MM.1S (cell line): Measurements from ENCODE around the gene ZNF107.

ENCODE experiments used
- CTCF ChIP-seq: fragments of 300-600 bp; sonication (generic); IDR thresholded peaks from 2 replicates; pipeline ENCODE4 v1.5.1; 2016; ENCODE audit warnings: antibody characterized with exemption, low read length, mixed read lengths
- EZH2 ChIP-seq: fragments of 300-600 bp; sonication (generic); optimal IDR thresholded peaks from 2 replicates; pipeline ENCODE3; 2017; ENCODE audit warnings: low read depth, mild to moderate bottlenecking, antibody characterized with exemption, low read length, mixed read lengths

DNA sequence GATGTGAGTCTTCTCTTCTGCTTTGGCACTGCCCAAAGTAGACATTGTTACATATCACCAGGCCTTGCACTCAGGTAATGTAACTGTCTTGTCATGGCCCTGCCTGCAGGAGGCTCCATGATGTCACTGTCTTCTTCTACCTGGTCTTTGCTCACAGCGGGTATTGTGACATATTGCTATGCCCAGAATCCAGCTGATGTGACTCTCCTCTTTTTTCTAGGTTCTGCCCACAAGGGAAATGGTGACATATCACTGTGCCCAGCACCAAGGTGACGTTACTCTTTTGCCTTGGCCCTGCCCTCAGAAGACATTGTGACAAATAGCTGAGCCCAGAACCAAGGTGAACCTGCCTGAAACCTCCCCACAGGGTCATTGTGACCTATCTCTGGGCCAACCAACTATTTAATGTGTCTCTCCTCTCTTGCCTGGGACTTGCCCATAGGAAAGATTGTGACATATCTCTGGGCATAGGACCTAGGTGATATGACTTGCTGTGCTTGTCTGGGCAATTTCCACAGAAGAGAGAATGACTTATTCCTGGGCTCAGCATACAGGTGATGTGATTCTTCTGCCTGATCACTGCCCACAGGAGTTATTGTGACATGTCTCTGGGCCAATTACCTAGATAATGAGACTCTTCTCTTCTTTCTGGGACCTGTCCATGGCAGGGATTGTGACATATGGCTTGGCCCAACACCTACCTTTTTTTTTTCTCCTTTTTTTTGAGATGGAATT, 26.5 kb upstream of the ZNF107 start:
- no peak for TF ChIP-seq CTCF
- no peak for TF ChIP-seq EZH2
